SK-N-SH treated with all-trans-retinoic acid at 6 μM for 48 hours (cell line): Measurements from ENCODE around the gene CAB39L.

Experiments used
- ZNF70 ChIP-seq: fragments of 450-650 bp; formaldehyde crosslinking; IDR thresholded peaks from 2 replicates; pipeline ENCODE4 v1.5.0; 2020; ENCODE audit warnings: mild to moderate bottlenecking, moderate library complexity
- ZNF8 ChIP-seq: fragments of 450-650 bp; formaldehyde crosslinking; IDR thresholded peaks from 2 replicates; pipeline ENCODE4 v1.5.0; 2020; ENCODE audit warnings: mild to moderate bottlenecking, moderate library complexity
- TF ChIP-seq, protein P1 (sequence below): fragments of 250-450 bp; sonication (Bioruptor Pico); IDR thresholded peaks from 2 replicates; pipeline ENCODE4 v1.8.0; 2020; ENCODE audit warnings: mild to moderate bottlenecking, moderate library complexity, borderline replicate concordance
- TF ChIP-seq, protein P2 (sequence below): fragments of 250-450 bp; sonication (Bioruptor Pico); IDR thresholded peaks from 2 replicates; pipeline ENCODE4 v1.5.1; 2020; ENCODE audit warnings: low read depth, mild to moderate bottlenecking, moderate library complexity

DNA sequence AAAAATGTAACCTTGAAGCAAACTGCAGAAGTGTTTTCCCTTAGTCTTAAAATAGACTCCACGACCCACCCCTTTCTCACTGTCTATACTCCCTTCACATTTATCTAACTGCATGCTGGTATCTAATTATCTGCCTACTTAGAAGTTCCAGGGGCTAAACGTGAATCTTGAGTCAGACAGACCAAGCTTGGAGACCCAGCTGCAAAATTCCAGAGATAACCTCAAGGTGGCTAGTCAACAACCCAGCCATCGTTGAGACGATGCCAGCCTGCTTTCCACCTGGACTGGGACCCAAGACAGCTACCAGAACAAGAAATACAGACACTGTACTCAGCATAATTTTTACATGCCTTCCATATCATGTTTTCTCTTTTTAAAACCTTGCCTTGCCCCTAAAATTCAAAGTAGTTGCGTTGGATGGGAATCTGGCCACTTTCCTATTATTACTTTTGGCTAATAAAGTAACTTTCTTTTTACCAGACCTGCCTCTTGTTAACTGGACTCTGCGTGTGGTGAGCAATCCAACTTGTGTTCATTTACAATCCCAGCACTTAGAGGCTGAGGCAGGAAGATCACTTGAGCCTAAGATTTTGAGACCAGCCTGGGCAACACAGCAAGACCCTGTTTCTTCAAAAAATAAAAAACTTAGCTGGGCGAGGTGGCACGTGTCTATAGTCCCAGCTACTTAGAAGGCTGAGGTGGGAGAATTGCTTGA lies 113.9 kb downstream of the CAB39L start:
- TF ChIP-seq ZNF8 (CRISPR knock-in tag) (no peak), ZNF70 (CRISPR knock-in tag) (no peak)
- TF ChIP-seq, protein P1, sequence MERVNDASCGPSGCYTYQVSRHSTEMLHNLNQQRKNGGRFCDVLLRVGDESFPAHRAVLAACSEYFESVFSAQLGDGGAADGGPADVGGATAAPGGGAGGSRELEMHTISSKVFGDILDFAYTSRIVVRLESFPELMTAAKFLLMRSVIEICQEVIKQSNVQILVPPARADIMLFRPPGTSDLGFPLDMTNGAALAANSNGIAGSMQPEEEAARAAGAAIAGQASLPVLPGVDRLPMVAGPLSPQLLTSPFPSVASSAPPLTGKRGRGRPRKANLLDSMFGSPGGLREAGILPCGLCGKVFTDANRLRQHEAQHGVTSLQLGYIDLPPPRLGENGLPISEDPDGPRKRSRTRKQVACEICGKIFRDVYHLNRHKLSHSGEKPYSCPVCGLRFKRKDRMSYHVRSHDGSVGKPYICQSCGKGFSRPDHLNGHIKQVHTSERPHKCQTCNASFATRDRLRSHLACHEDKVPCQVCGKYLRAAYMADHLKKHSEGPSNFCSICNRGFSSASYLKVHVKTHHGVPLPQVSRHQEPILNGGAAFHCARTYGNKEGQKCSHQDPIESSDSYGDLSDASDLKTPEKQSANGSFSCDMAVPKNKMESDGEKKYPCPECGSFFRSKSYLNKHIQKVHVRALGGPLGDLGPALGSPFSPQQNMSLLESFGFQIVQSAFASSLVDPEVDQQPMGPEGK, result no peak
- TF ChIP-seq, protein P2, sequence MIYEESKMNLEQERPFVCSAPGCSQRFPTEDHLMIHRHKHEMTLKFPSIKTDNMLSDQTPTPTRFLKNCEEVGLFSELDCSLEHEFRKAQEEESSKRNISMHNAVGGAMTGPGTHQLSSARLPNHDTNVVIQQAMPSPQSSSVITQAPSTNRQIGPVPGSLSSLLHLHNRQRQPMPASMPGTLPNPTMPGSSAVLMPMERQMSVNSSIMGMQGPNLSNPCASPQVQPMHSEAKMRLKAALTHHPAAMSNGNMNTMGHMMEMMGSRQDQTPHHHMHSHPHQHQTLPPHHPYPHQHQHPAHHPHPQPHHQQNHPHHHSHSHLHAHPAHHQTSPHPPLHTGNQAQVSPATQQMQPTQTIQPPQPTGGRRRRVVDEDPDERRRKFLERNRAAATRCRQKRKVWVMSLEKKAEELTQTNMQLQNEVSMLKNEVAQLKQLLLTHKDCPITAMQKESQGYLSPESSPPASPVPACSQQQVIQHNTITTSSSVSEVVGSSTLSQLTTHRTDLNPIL (CRISPR knock-in tag), result no peak
